Measurements from ENCODE around the gene RAI1. TPM values are rescaled to one million over a fixed set of nuclear protein-coding genes. Genes with fewer than 3 reads are reported as not detected.
A peak's percentile ranks its signal among the peaks of the same experiment; 100 is the strongest.

The RAI1 gene
- total RNA-seq, 2 experiments from 2014 or later = 16.7 TPM

GRCh38 chr17:17788967-17789366 lies 107.7 kb downstream of the RAI1 start:
- Mint-ChIP-seq H3K9me3 (no peaks in the 10 kb centered on the region), H3K27ac (no peak overlapping the region), H3K27me3 (peaks cover 11% of the 10 kb centered on the region)

GRCh38 chr17:17789410-17789809 lies 108.2 kb downstream of the RAI1 start:
- no peaks in the 10 kb centered on the region for H3K9me3 Mint-ChIP-seq

More at GRCh38 chr17:17788967-17789366, 107.7 kb downstream of the RAI1 start:
- POLR2A ChIA-PET = interaction anchor here (1.6 kb wide), 1 partner anchor 30 kb away, joined by 4 read pairs; no protein-coding TSS in a partner anchor
- H3K4me3 Mint-ChIP-seq = no peak overlapping the region
- H3K4me1 Mint-ChIP-seq = peaks cover 28% of the 10 kb centered on the region
- no peak for DNase-seq
- CTCF ChIA-PET = no interaction called here
- H3K36me3 Mint-ChIP-seq (ENCODE audit: low read depth) = peaks cover 9% of the 10 kb centered on the region

GRCh38 chr17:17789828-17790636 lies 108.8 kb downstream of the RAI1 start:
- ChIA-PET POLR2A (interaction anchor here (0.8 kb wide), 1 partner anchor 31 kb away, joined by 3 read pairs; no protein-coding TSS in a partner anchor), CTCF (no interaction called here)
- Mint-ChIP-seq H3K4me3 (no peak overlapping the region), H3K4me1 (peaks cover 27% of the 10 kb centered on the region), H3K27ac (no peak overlapping the region), H3K36me3 (ENCODE audit: low read depth) (peaks cover 10% of the 10 kb centered on the region), H3K27me3 (peaks cover 5% of the 10 kb centered on the region), H3K9me3 (no peaks in the 10 kb centered on the region)
- DNase-seq = no peak

More at GRCh38 chr17:17789410-17789809, 108.2 kb downstream of the RAI1 start:
- H3K27me3 Mint-ChIP-seq = peaks cover 11% of the 10 kb centered on the region
- peaks cover 10% of the 10 kb centered on the region for H3K36me3 Mint-ChIP-seq (ENCODE audit: low read depth)
- CTCF ChIA-PET = no interaction called here
- DNase-seq = no peak
- peaks cover 29% of the 10 kb centered on the region for H3K4me1 Mint-ChIP-seq
- POLR2A ChIA-PET = interaction anchor here (1.6 kb wide), 1 partner anchor 30 kb away, joined by 4 read pairs; no protein-coding TSS in a partner anchor
- H3K27ac Mint-ChIP-seq = no peak overlapping the region
- H3K4me3 Mint-ChIP-seq = no peak overlapping the region

- Mint-ChIP-seq H3K4me1 (peaks cover 27% of the 10 kb centered on the region), H3K36me3 (ENCODE audit: low read depth) (peaks cover 10% of the 10 kb centered on the region), H3K9me3 (no peaks in the 10 kb centered on the region), H3K4me3 (no peak overlapping the region), H3K27me3 (no peaks in the 10 kb centered on the region), H3K27ac (no peak overlapping the region)
- ChIA-PET POLR2A (interaction anchor here (0.8 to 1.0 kb wide), 2 partner anchors 27 to 30 kb away, joined by 3 read pairs; no protein-coding TSS in a partner anchor), CTCF (no interaction called here)
- no peak for DNase-seq
Observed at GRCh38 chr17:17790637-17791464, 109.6 kb downstream of the RAI1 start.

GRCh38 chr17:17792037-17792550 lies 110.8 kb downstream of the RAI1 start:
- POLR2A ChIA-PET = interaction anchor here (0.8 to 1.6 kb wide), 7 partner anchors 8 to 113 kb away, joined by 3 to 6 read pairs (median 3); no protein-coding TSS in a partner anchor
- H3K4me3 Mint-ChIP-seq = no peak overlapping the region

GRCh38 chr17:17792551-17793377 lies 111.5 kb downstream of the RAI1 start:
- Mint-ChIP-seq H3K27ac (peak overlapping the region; percentile 74), H3K4me1 (peaks cover 27% of the 10 kb centered on the region), H3K4me3 (no peak overlapping the region), H3K27me3 (no peaks in the 10 kb centered on the region), H3K36me3 (ENCODE audit: low read depth) (peaks cover 10% of the 10 kb centered on the region), H3K9me3 (no peaks in the 10 kb centered on the region)
- DNase-seq = peak; percentile 76
- POLR2A ChIA-PET = interaction anchor here (0.5 to 1.6 kb wide), 10 partner anchors 9 to 292 kb away, joined by 3 to 6 read pairs (median 4); no protein-coding TSS in a partner anchor
- CTCF ChIA-PET = interaction anchor here (0.7 to 1.4 kb wide), 5 partner anchors 10 to 801 kb away, joined by 3 to 4 read pairs (median 3); no protein-coding TSS in a partner anchor

More at GRCh38 chr17:17792037-17792550, 110.8 kb downstream of the RAI1 start:
- H3K4me1 Mint-ChIP-seq = peaks cover 27% of the 10 kb centered on the region
- DNase-seq = no peak
- peak overlapping the region; percentile 40 for H3K27ac Mint-ChIP-seq
- no peaks in the 10 kb centered on the region for H3K9me3 Mint-ChIP-seq
- H3K27me3 Mint-ChIP-seq = no peaks in the 10 kb centered on the region
- H3K36me3 Mint-ChIP-seq (ENCODE audit: low read depth) = peaks cover 10% of the 10 kb centered on the region
- CTCF ChIA-PET = interaction anchor here (1.0 kb wide), 1 partner anchor 241 kb away, joined by 3 read pairs; no protein-coding TSS in a partner anchor

- Mint-ChIP-seq H3K4me3 (peak overlapping the region; percentile 18), H3K27me3 (no peaks in the 10 kb centered on the region), H3K27ac (peak overlapping the region; percentile 72), H3K36me3 (ENCODE audit: low read depth) (peaks cover 10% of the 10 kb centered on the region), H3K9me3 (no peaks in the 10 kb centered on the region), H3K4me1 (peaks cover 27% of the 10 kb centered on the region)
- CTCF ChIA-PET = interaction anchor here (0.9 to 1.4 kb wide), 3 partner anchors 11 to 111 kb away, joined by 3 to 4 read pairs (median 4); no protein-coding TSS in a partner anchor
- POLR2A ChIA-PET = interaction anchor here (0.6 to 1.6 kb wide), 8 partner anchors 8 to 114 kb away, joined by 3 to 6 read pairs (median 3); no protein-coding TSS in a partner anchor
- no peak for DNase-seq
Observed at GRCh38 chr17:17793378-17794214, 112.3 kb downstream of the RAI1 start.

- no peak overlapping the region for H3K4me3 Mint-ChIP-seq
- no peaks in the 10 kb centered on the region for H3K27me3 Mint-ChIP-seq
- POLR2A ChIA-PET = interaction anchor here (1.0 to 1.5 kb wide), 2 partner anchors 28 to 42 kb away, joined by 3 read pairs; no protein-coding TSS in a partner anchor
- H3K27ac Mint-ChIP-seq = no peak overlapping the region
- no peaks in the 10 kb centered on the region for H3K9me3 Mint-ChIP-seq
- H3K4me1 Mint-ChIP-seq = peaks cover 27% of the 10 kb centered on the region
- CTCF ChIA-PET = no interaction called here
- no peak for DNase-seq
- H3K36me3 Mint-ChIP-seq (ENCODE audit: low read depth) = peaks cover 10% of the 10 kb centered on the region
Observed at GRCh38 chr17:17794382-17794781, 113.1 kb downstream of the RAI1 start.

GRCh38 chr17:17795296-17795695 lies 114.0 kb downstream of the RAI1 start:
- POLR2A ChIA-PET = interaction anchor here (1.5 kb wide), 1 partner anchor 41 kb away, joined by 3 read pairs; no protein-coding TSS in a partner anchor
- DNase-seq = no peak
- CTCF ChIA-PET = no interaction called here
- Mint-ChIP-seq H3K27ac (no peak overlapping the region), H3K9me3 (no peaks in the 10 kb centered on the region), H3K4me1 (peaks cover 27% of the 10 kb centered on the region), H3K36me3 (ENCODE audit: low read depth) (peaks cover 10% of the 10 kb centered on the region), H3K4me3 (no peak overlapping the region), H3K27me3 (no peaks in the 10 kb centered on the region)

- POLR2A ChIA-PET = interaction anchor here (1.5 kb wide), 1 partner anchor 40 kb away, joined by 3 read pairs; no protein-coding TSS in a partner anchor
- Mint-ChIP-seq H3K4me1 (peaks cover 27% of the 10 kb centered on the region), H3K27me3 (no peaks in the 10 kb centered on the region), H3K9me3 (no peaks in the 10 kb centered on the region), H3K4me3 (no peak overlapping the region), H3K36me3 (ENCODE audit: low read depth) (peaks cover 10% of the 10 kb centered on the region), H3K27ac (no peak overlapping the region)
- CTCF ChIA-PET = no interaction called here
- DNase-seq = no peak
Observed at GRCh38 chr17:17795946-17796786, 114.9 kb downstream of the RAI1 start.

- H3K4me1 Mint-ChIP-seq = peaks cover 25% of the 10 kb centered on the region
- H3K36me3 Mint-ChIP-seq (ENCODE audit: low read depth) = peaks cover 10% of the 10 kb centered on the region
- H3K9me3 Mint-ChIP-seq = no peaks in the 10 kb centered on the region
- no peak overlapping the region for H3K4me3 Mint-ChIP-seq
- no peaks in the 10 kb centered on the region for H3K27me3 Mint-ChIP-seq
- DNase-seq = no peak
- ChIA-PET POLR2A (interaction anchor here (0.6 kb wide), 1 partner anchor 22 kb away, joined by 3 read pairs; no protein-coding TSS in a partner anchor), CTCF (no interaction called here)
- no peak overlapping the region for H3K27ac Mint-ChIP-seq
Observed at GRCh38 chr17:17796787-17797061, 115.5 kb downstream of the RAI1 start.
